Pancreas (tissue), 10 donors: Measurements from ENCODE around the gene FEN1. TPM values are rescaled to one million over a fixed set of nuclear protein-coding genes. Genes with fewer than 3 reads are reported as not detected.

Experiments
- ATAC-seq, 4 donors: fragments of 200-7000 bp; cut with Tn5 transposase; one replicate each; pipeline versions ENCODE4 v1.8.0 to v1.9.1; 2020; ENCODE audit warnings: mild to moderate bottlenecking in 4 of 4, moderate library complexity in 4 of 4
- DNase-seq, 6 donors: peaks; one replicate each; pipeline ENCODE4 v3.0.0-alpha.2; 2020
- FAIRE-seq: peaks from 2 replicates; lab custom pipeline; 2012; peaks lifted over from hg19 to GRCh38; lab: Jason Lieb, UNC
- H3K27ac ChIP-seq, 4 donors: fragments of 200-600 bp; sonication (generic); 1 replicate in 3 of 4; 2 replicates in 1 of 4; pipeline versions ENCODE4 v1.5.0 to v1.8.0; 2020
- H3K27me3 ChIP-seq, 4 donors: fragments of 200-600 bp; one replicate each; pipeline ENCODE4 v1.8.0; 2021
- H3K36me3 ChIP-seq, 3 donors: fragments of 200-600 bp; sonication (generic) in 1 of 3; one replicate each; pipeline versions ENCODE4 v1.5.0 to v1.8.0; 2020 to 2021
- H3K4me1 ChIP-seq, 3 donors: fragments of 200-600 bp; one replicate each; pipeline ENCODE4 v1.8.0; 2021
- H3K4me3 ChIP-seq, 4 donors: fragments of 200-600 bp; sonication (generic) in 2 of 4; one replicate each; pipeline versions ENCODE4 v1.5.0 to v1.8.0; 2020 to 2021
- H3K9me3 ChIP-seq, 4 donors: fragments of 200-600 bp; one replicate each; pipeline ENCODE4 v1.8.0; 2021
- CTCF ChIP-seq, 4 donors: fragments of 200-600 bp; sonication (generic) in 3 of 4; IDR thresholded peaks; one replicate each; pipeline versions ENCODE4 v1.5.0 to v1.8.0; 2021; ENCODE audit warnings: antibody characterized with exemption in 4 of 4
- WGBS, 2 donors: extraction: QIAGEN DNeasy Blood & Tissue Kit; methylation state at CpG; one replicate each; pipeline ENCODE4 v1.1.7; 2013; 5-methylcytosine and 5-hydroxymethylcytosine counted together
- intact Hi-C, 3 donors: fragments of 100-400 bp; cut with DNase I; formaldehyde crosslinking; loops; one replicate each; pipeline versions ENCODE4 v1.11.1 to v1.14.2; 2022
- polyA plus RNA-seq, 2 donors: library from polyadenylated mRNA; stranded (reverse); fragments of 200-250 nt; gene quantifications; one replicate each; pipeline ENCODE4 v1.2.3, GENCODE V29; 2013
- total RNA-seq, 6 donors: library from RNA; stranded (reverse); fragmentation: NEBNext Ultra II Directional in 4 of 6; extraction: Animal tissue kit (Norgen Biotek cat#: 25700) in 4 of 6; gene quantifications; one replicate each; pipeline versions ENCODE4 v1.2.1 to v1.2.4, GENCODE V29; 2021 to 2023
- donor health status: healthy with polysubstance abuse.
- donor health status: DM: no; HTN: no; CAD: no; lungs with moderate emphysema.
- donor health status: DM: no; HTN: no; CAD: no.
- donor health status: control.
- donor health status: control.
- donor health status: Bipolar disorder and iron deficiency.
- donor health status: DM: yes; HTN: yes; CAD: no.
- donor health status: DM: no; HTN: no; CAD: no.
- donor health status: DM: no; HTN: no; CAD: no.
- donor health status: DM: yes; HTN: yes; CAD: no.

Gene FEN1
- total RNA-seq (1 to 10 TPM; 2.3 to 7.3 (median 5.2) TPM), polyA plus RNA-seq (1 to 10 TPM; 2.5 to 4.8 TPM)

DNA sequence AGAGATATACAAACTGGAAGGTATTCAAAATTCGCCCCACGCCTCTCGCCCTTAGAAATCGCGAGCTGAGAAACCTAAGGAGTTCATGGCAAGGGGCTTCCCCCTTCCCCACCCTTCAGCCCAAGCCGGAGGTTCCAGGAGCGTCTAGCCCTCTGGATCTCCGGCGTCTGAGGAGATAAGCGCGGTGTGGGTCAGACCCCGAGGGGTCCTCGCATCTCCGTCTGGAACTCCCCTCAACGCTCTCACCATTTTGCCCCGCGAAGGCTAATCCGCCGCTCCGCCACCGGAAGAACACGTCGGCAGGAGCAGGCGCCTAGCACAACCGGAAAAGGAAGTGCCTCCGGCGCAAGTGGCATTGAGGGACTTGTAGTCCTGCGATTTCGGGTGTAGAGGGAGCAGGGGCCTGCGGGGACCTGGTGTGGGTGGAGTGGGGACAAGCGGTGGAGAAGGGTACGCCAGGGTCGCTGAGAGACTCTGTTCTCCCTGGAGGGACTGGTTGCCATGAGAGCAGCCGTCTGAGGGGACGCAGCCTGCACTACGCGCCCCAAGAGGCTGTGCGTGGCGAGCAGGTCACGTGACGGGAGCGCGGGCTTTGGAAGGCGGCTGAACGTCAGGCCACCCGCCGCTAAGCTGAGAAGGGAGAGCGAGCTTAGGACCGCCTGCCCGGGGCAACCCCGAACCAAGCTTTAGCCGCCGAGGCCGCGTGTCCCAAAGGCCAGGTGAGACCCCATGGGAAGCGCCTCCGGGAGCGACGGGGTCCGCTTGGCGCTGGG, at the start of gene FEN1, which contains the start of gene TMEM258:
Gene FEN1 (plus strand): TSS at position 602 of the 773 bp plus-strand sequence. CDS start 2,451 bp downstream, outside the sequence.
Gene TMEM258 (minus strand): TSS at position 290 of the 773 bp plus-strand sequence. CDS start 41 bp downstream, at position 249.
- DNase-seq (peak; percentile 82 to 96 (median 88)), FAIRE-seq (no peak), ATAC-seq (peak; percentile 88 to 93 (median 90))
- peak within 1 kb of the TSS; percentile 63 to 88 (median 82) for H3K4me3 ChIP-seq
- no peaks in the 10 kb centered on the region for H3K9me3 ChIP-seq
- H3K27ac ChIP-seq, result peak within 1 kb of the TSS; percentile 86 to 97 (median 96)
- intact Hi-C loops, result no loop called here
- peaks cover 0 to 23% (median 7%) of the 10 kb centered on the region in 3 donors for H3K36me3 ChIP-seq
- no peak for TF ChIP-seq CTCF (IDR thresholded peaks at IDR 0.05)
- WGBS, 2 donors, result 0% methylated on average over 59 to 61 of the region's 61 CpGs
- H3K4me1 ChIP-seq, result peaks cover 0 to 19% (median 0%) of the 10 kb centered on the region in 3 donors
- no peaks in the 10 kb centered on the region for H3K27me3 ChIP-seq

GRCh38 chr11:61743486-61744095, 49.1 kb upstream of the FEN1 start:
- intact Hi-C loops, result no loop called here
- no peak for TF ChIP-seq CTCF (IDR thresholded peaks at IDR 0.05)
- peaks cover 0 to 5% (median 0%) of the 10 kb centered on the region in 3 donors for H3K4me1 ChIP-seq
- no peak overlapping the region for H3K27ac ChIP-seq
- WGBS, 2 donors, result 91 to 93% methylated on average over 42 of the region's 42 CpGs
- no peak overlapping the region for H3K4me3 ChIP-seq
- no peak for FAIRE-seq
- no peaks in the 10 kb centered on the region for H3K27me3 ChIP-seq
- H3K36me3 ChIP-seq, result peaks cover 0 to 22% (median 0%) of the 10 kb centered on the region in 3 donors
- ATAC-seq, result no peak
- peak in 1 of 6 donors; percentile 29 for DNase-seq
- no peaks in the 10 kb centered on the region for H3K9me3 ChIP-seq

DNA sequence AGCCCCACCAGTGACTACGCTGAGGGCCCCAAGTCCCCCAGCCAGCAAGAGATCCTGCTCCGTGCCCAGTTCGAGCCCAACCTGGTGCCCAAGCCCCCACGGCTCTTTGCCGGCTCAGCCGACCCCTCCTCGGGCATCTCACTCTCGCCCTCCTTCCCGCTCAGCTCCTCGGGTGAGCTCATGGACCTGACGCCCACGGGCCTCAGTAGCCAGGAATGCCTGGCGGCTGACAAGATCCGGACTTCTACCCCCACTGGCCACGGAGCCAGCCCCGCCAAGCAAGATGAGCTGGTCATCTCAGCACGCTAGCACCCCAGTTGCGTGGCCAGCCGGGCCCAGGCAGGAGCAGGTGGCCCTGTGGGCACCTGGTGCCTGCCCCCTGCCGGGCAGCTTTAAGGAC, 48.5 kb upstream of the FEN1 start:
- intact Hi-C loops, result no loop called here
- no peak for FAIRE-seq
- Histone ChIP-seq H3K36me3 (peaks cover 0 to 22% (median 0%) of the 10 kb centered on the region in 3 donors), H3K27ac (no peak overlapping the region), H3K4me1 (peaks cover 0 to 5% (median 0%) of the 10 kb centered on the region in 3 donors), H3K27me3 (no peaks in the 10 kb centered on the region), H3K4me3 (no peak overlapping the region), H3K9me3 (no peaks in the 10 kb centered on the region)
- no peak for TF ChIP-seq CTCF (IDR thresholded peaks at IDR 0.05)
- WGBS, 2 donors, result 91 to 95% methylated on average over 18 to 20 of the region's 20 CpGs
- no peak for ATAC-seq
- DNase-seq, result no peak

DNA sequence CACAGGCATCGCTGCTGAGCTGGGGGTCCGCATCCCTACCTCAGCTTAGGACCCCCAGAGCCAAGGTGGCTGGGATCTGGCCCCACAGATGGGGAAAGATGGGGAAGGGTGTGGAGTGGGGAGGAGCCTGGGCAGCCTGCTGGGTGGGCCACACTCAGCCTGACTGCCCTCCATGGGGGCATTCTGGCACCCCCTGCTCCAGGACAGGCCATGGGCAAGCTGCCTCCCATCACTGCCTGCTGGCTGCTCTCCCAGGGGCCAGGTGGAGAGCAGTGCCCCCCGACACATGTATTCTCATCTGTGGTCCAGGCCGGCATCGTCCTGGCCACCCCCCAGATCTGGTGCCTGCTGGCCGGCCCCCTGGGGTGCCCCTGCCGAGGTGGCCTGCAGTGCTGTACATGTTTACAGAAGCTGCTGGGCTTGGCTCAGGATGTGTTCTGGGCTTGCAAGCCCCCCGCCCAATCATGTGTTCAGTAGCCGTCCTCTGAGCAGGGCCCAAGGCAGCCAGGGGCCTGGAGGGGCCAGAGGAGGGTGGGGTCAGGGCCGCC, 48.0 kb upstream of the FEN1 start:
- Histone ChIP-seq H3K4me3 (no peak overlapping the region), H3K4me1 (peaks cover 0 to 5% (median 0%) of the 10 kb centered on the region in 3 donors), H3K27ac (no peak overlapping the region), H3K36me3 (peaks cover 0 to 22% (median 0%) of the 10 kb centered on the region in 3 donors), H3K9me3 (no peaks in the 10 kb centered on the region), H3K27me3 (no peaks in the 10 kb centered on the region)
- TF ChIP-seq CTCF (IDR thresholded peaks at IDR 0.05), result no peak
- WGBS, 2 donors, result 85 to 88% methylated on average over 10 of the region's 10 CpGs
- ATAC-seq (no peak), DNase-seq (peak in 1 of 6 donors; percentile 36), FAIRE-seq (no peak)
- intact Hi-C loops, result loop anchor here in 1 of 3 donors (5.0 kb wide), 1 partner anchor 43 kb away; no protein-coding TSS in a partner anchor
